ENCODE measurements around the gene TM4SF4.

DNA sequence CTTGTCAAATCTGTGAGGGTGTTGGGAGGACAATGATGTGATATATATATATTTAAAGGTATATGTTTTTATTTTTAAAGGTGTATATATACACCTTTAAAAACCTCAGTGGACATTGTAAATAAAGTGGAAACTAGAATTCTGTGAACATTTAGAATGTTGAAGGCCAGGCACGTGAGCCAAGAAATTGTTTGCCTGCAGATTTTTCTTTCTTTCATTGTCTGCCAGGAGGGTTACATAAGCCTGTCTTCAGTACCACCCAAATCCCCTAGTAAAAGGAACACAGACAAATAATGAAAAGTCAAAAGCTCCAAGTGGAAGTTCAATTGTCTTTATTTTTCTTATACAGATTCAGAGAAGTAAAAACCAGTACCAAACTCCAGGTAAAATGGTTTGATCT, 42.4 kb downstream of the TM4SF4 start:
- TF ChIP-seq, protein P1, sequence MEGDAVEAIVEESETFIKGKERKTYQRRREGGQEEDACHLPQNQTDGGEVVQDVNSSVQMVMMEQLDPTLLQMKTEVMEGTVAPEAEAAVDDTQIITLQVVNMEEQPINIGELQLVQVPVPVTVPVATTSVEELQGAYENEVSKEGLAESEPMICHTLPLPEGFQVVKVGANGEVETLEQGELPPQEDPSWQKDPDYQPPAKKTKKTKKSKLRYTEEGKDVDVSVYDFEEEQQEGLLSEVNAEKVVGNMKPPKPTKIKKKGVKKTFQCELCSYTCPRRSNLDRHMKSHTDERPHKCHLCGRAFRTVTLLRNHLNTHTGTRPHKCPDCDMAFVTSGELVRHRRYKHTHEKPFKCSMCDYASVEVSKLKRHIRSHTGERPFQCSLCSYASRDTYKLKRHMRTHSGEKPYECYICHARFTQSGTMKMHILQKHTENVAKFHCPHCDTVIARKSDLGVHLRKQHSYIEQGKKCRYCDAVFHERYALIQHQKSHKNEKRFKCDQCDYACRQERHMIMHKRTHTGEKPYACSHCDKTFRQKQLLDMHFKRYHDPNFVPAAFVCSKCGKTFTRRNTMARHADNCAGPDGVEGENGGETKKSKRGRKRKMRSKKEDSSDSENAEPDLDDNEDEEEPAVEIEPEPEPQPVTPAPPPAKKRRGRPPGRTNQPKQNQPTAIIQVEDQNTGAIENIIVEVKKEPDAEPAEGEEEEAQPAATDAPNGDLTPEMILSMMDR (IDR thresholded peaks at IDR 0.05), result peak in 1 of 4 experiments; percentile 6
- TF ChIP-seq POLR2A (IDR thresholded peaks at IDR 0.05) (no peak), POLR2AphosphoS5 (IDR thresholded peaks at IDR 0.05) (no peak)
